Stomach (tissue), 4 donors: ENCODE measurements around the gene CD74.

Experiments
- CTCF ChIP-seq, 7 experiments: fragments of 450-650 bp in 4 of 7; fragments of 200-600 bp in 3 of 7; sonication (generic) in 3 of 7; IDR thresholded peaks; one replicate each; pipeline ENCODE4 v1.5.1; 2016 to 2019; ENCODE audit warnings: antibody characterized with exemption in 7 of 7, control low read depth in 2 of 7, mild to moderate bottlenecking in 1 of 7
- POLR2A ChIP-seq, 4 donors: fragments of 450-650 bp; IDR thresholded peaks; one replicate each; pipeline ENCODE4 v1.6.1; 2016; ENCODE audit warnings: antibody characterized with exemption in 4 of 4, control low read depth in 2 of 4, mild to moderate bottlenecking in 1 of 4, moderate library complexity in 1 of 4

- no peak for TF ChIP-seq CTCF (IDR thresholded peaks at IDR 0.05)
- TF ChIP-seq POLR2A (IDR thresholded peaks at IDR 0.05) = no peak
These were observed 20.0 kb downstream of the CD74 start for GRCh38 chr5:150392680-150393079.
